HG03521 (cell line): ENCODE results near the gene SMARCA4.
"Not testable (repeated sequence)": the region's sequence is repeated elsewhere in the genome, so short reads cannot be mapped to it uniquely, and the experiment has no call there.

Experiments used
- ATAC-seq: cut with Tn5 transposase; IDR thresholded peaks from one replicate; pipeline ENCODE4 v1.9.1; 2021; ENCODE audit warnings: mild to moderate bottlenecking, moderate library complexity; ENCODE audit not compliant: unreplicated experiment

The SMARCA4 gene

GRCh38 chr19:11092181-11092538, 131.3 kb downstream of the SMARCA4 start:
- no peak for ATAC-seq

- no peak for ATAC-seq
Observed at GRCh38 chr19:11093689-11094238, 132.9 kb downstream of the SMARCA4 start.

GRCh38 chr19:11094520-11094894, 133.7 kb downstream of the SMARCA4 start:
- ATAC-seq = no peak

- no peak for ATAC-seq
Observed at GRCh38 chr19:11096210-11096841, 135.5 kb downstream of the SMARCA4 start.

- not testable (repeated sequence) for ATAC-seq
Observed at GRCh38 chr19:11097367-11097766, 136.5 kb downstream of the SMARCA4 start.

- ATAC-seq = no peak
Observed at GRCh38 chr19:11098327-11098726, 137.5 kb downstream of the SMARCA4 start.

GRCh38 chr19:11098861-11099260, 138.0 kb downstream of the SMARCA4 start:
- no peak for ATAC-seq

- no peak for ATAC-seq
Observed at GRCh38 chr19:11100049-11100448, 139.2 kb downstream of the SMARCA4 start.

GRCh38 chr19:11101057-11101456, 140.2 kb downstream of the SMARCA4 start:
- no peak for ATAC-seq

- ATAC-seq = no peak
Observed at GRCh38 chr19:11102944-11103343, 142.1 kb downstream of the SMARCA4 start.

- not testable (repeated sequence) for ATAC-seq
Observed at GRCh38 chr19:11103667-11104066, 142.8 kb downstream of the SMARCA4 start.

GRCh38 chr19:11105014-11105636, 144.3 kb downstream of the SMARCA4 start:
- ATAC-seq = no peak

GRCh38 chr19:11106477-11106876, 145.6 kb downstream of the SMARCA4 start:
- ATAC-seq = no peak

- ATAC-seq = no peak
Observed at GRCh38 chr19:11108746-11109145, 147.9 kb downstream of the SMARCA4 start.

GRCh38 chr19:11111117-11111770, 150.4 kb downstream of the SMARCA4 start:
- ATAC-seq = no peak

- no peak for ATAC-seq
Observed at GRCh38 chr19:11111771-11112144, 150.9 kb downstream of the SMARCA4 start.
